ENCODE measurements around the gene PAIP1. TPM values are rescaled to one million over a fixed set of nuclear protein-coding genes. Genes with fewer than 3 reads are reported as not detected.

Gene PAIP1
- total RNA-seq, 2 donors from 2014 or later: 84.6 to 150 TPM

GRCh38 chr5:43484106-43484849 is 72.6 kb downstream of the PAIP1 start:
- Histone ChIP-seq H3K4me1 (replicated peaks) (no peaks in the 10 kb centered on the region), H3K36me3 (no peaks in the 10 kb centered on the region), H3K27ac (peak overlapping the region; percentile 95 to 96), H3K9me3 (no peaks in the 10 kb centered on the region), H3K4me3 (peak overlapping the region; percentile 76 to 93), H3K27me3 (replicated peaks; ENCODE audit: insufficient read depth) (no peaks in the 10 kb centered on the region)
- WGBS: 3% methylated on average over 32 of the region's 32 CpGs
- peak; percentile 81 for DNase-seq (ENCODE audit: low spot score)
- intact Hi-C loops (cut with DNase I): loop anchor here (5.0 to 10.0 kb wide), 4 partner anchors 33 to 377 kb away; partner anchors contain the start of genes C5orf34 and HMGCS1
- TF ChIP-seq POLR2A (IDR thresholded peaks at IDR 0.05) (no peak), POLR2AphosphoS5 (IDR thresholded peaks at IDR 0.05) (peak; percentile 6), CTCF (IDR thresholded peaks at IDR 0.05) (peak; percentile 52 to 81 (median 74))

- Histone ChIP-seq H3K9me3 (no peaks in the 10 kb centered on the region), H3K27me3 (replicated peaks; ENCODE audit: insufficient read depth) (no peaks in the 10 kb centered on the region), H3K4me1 (replicated peaks) (no peaks in the 10 kb centered on the region), H3K36me3 (no peaks in the 10 kb centered on the region), H3K27ac (peak within 1 kb of the TSS; percentile 95 to 96), H3K4me3 (peak within 1 kb of the TSS; percentile 76 to 93)
- under 1% methylated on average over 62 of the region's 62 CpGs for WGBS
- TF ChIP-seq POLR2AphosphoS5 (IDR thresholded peaks at IDR 0.05): peak; percentile 73
- peak; percentile 76 for TF ChIP-seq POLR2A (IDR thresholded peaks at IDR 0.05)
- no peak for TF ChIP-seq CTCF (IDR thresholded peaks at IDR 0.05)
- DNase-seq (ENCODE audit: low spot score): peak; percentile 92
- intact Hi-C loops (cut with DNase I): loop anchor here (5.0 to 10.0 kb wide), 4 partner anchors 34 to 376 kb away; partner anchors contain the start of genes C5orf34 and HMGCS1
These were observed 73.4 kb downstream of the PAIP1 start, which contains the start of gene TMEM267 for GRCh38 chr5:43483298-43484105. TMEM267 (minus strand) TSS chr5:43483865; CDS start chr5:43453969, 29,896 bp downstream.

- no peak for TF ChIP-seq POLR2AphosphoS5 (IDR thresholded peaks at IDR 0.05)
- TF ChIP-seq POLR2A (IDR thresholded peaks at IDR 0.05): no peak
- TF ChIP-seq CTCF (IDR thresholded peaks at IDR 0.05): no peak
- Histone ChIP-seq H3K9me3 (no peaks in the 10 kb centered on the region), H3K4me1 (replicated peaks) (no peaks in the 10 kb centered on the region), H3K27me3 (replicated peaks; ENCODE audit: insufficient read depth) (no peaks in the 10 kb centered on the region), H3K27ac (peak overlapping the region; percentile 95 to 96), H3K4me3 (peak overlapping the region; percentile 76 to 93), H3K36me3 (no peaks in the 10 kb centered on the region)
- intact Hi-C loops (cut with DNase I): loop anchor here (5.0 to 10.0 kb wide), 4 partner anchors 35 to 375 kb away; partner anchors contain the start of genes C5orf34 and HMGCS1
- no peak for DNase-seq (ENCODE audit: low spot score)
- 43% methylated on average over 6 of the region's 6 CpGs for WGBS
These were observed 74.2 kb downstream of the PAIP1 start for GRCh38 chr5:43482490-43483297.

Other genes starting within 250 kb of the PAIP1 start
- gene HMGCS1, start 243.7 kb downstream of the PAIP1 start, total RNA-seq: 10 to 100 TPM; 15.5 to 29.2 TPM
- 1 to 10 TPM; 4.4 to 6.3 TPM for gene CCL28, start 144.7 kb downstream of the PAIP1 start, total RNA-seq
- gene TMEM267, start 73.2 kb downstream of the PAIP1 start, total RNA-seq: 10 to 100 TPM; 11.8 to 14.9 TPM
- gene C5orf34, start 41.9 kb downstream of the PAIP1 start, total RNA-seq: 1 to 10 TPM; 1.5 to 4.5 TPM
- gene NNT, start 46.1 kb upstream of the PAIP1 start, total RNA-seq: 10 to 100 TPM; 30.6 to 31.4 TPM